Testis (tissue), 2 donors: ENCODE results near the gene FHL1.

Experiments used
- CTCF ChIP-seq, 3 experiments: fragments of 450-650 bp in 2 of 3; fragments of 200-600 bp in 1 of 3; sonication (generic) in 1 of 3; IDR thresholded peaks; one replicate each; pipeline ENCODE4 v1.5.1; 2016 to 2019; ENCODE audit warnings: antibody characterized with exemption in 3 of 3, mild to moderate bottlenecking in 2 of 3, moderate library complexity in 1 of 3
- POLR2A ChIP-seq: fragments of 450-650 bp; IDR thresholded peaks from one replicate; pipeline ENCODE4 v1.6.1; 2017; ENCODE audit warnings: antibody characterized with exemption, mild to moderate bottlenecking, moderate library complexity

DNA sequence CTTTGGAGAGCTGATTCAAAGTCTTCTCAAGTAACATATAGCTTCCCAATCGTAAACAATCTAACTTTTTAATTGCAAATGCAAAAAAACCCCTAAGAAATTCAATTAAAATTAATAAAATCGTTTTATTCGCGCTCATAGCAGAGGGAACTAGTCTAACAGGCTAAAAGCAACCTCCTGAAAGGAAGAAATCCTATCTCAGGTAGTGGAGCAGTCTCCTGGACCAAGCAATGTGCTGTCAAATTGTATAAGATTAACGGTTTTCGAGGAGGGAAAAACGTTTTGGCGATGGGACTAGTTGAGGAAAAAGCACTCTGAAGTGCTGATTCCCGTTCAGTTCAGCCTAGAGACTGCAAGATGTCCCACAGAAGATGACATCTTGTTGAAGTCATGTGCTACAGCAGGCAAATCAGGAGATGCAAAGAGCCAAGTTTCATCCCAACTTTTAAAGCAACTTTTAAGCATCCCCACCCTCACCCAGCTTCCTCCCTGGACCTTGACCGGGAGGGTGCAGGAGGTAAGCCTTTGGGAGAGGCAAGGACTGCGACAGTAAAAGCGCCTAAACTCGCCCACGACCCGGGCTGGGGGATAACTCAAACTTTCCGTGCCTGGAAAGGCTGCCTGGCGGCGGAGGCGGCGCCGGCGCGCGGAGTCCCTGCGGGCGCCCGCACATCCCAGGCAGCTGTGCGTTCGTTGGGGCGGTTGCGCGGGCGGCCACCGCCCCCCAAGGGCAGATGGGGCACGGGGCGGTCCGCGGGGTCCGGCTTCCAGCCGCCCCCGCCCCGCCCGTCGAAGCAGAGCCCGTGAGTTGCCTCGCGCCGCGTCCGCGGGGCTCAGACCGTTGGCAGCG lies 103.1 kb downstream of the FHL1 start:
- no peak for TF ChIP-seq CTCF (IDR thresholded peaks at IDR 0.05)
- no peak for TF ChIP-seq POLR2A
